Muscle layer of duodenum (tissue), 2 donors: ENCODE results near the gene DCTD.
A peak's percentile ranks its signal among the peaks of the same experiment; 100 is the strongest.

Source experiments
- H3K27ac ChIP-seq: one replicate; pipeline ENCODE4 v1.7.0; 2013; ENCODE audit warnings: mild to moderate bottlenecking, low read length
- H3K27me3 ChIP-seq: one replicate; pipeline ENCODE4 v1.7.0; 2013; ENCODE audit warnings: low read depth, mild to moderate bottlenecking, control low read depth, low read length
- H3K36me3 ChIP-seq, 2 donors: one replicate each; pipeline ENCODE4 v1.7.0; 2013; ENCODE audit warnings: low read length in 2 of 2, control low read depth in 1 of 2, mild to moderate bottlenecking in 1 of 2; ENCODE audit not compliant: insufficient read depth in 2 of 2, control insufficient read depth in 1 of 2
- H3K4me1 ChIP-seq, 2 donors: one replicate each; pipeline ENCODE4 v1.7.0; 2013; ENCODE audit warnings: low read length in 2 of 2, mild to moderate bottlenecking in 2 of 2, control low read depth in 1 of 2, moderate library complexity in 1 of 2; ENCODE audit not compliant: insufficient read depth in 2 of 2, control insufficient read depth in 1 of 2
- H3K4me3 ChIP-seq, 2 donors: one replicate each; pipeline ENCODE4 v1.7.0; 2013; ENCODE audit warnings: low read length in 2 of 2, low read depth in 1 of 2, mild to moderate bottlenecking in 1 of 2
- H3K9me3 ChIP-seq, 2 donors: one replicate each; pipeline ENCODE4 v1.7.0; 2013; ENCODE audit warnings: low read length in 2 of 2, control low read depth in 1 of 2, mild to moderate bottlenecking in 1 of 2; ENCODE audit not compliant: control insufficient read depth in 1 of 2
- donor health status: healthy.

The DCTD gene

DNA sequence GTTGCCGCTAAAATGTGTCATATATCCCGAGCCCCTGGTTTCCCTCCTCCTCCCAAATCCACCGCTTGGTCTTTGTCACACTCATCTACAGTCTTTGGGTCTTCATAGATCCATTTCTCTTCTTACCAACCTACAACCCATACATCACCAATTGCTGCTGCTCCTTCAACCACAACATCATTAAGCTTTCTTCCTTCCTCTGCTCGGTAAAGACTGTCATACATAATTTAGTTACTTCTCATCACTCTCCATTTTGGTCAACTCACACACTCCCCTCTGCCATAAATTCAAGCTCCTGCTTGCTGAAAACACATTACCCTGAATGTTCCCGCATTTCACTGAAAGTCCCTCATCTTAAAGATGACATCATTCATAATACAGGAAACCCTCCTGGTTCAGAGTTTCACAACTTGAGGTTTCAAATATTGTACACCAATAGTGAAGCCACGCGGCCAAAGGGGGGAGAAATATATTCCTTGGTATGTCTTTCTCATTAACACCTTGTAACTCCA, 1.7 kb upstream of the DCTD start:
- no peak overlapping the region for H3K27ac ChIP-seq
- no peaks in the 10 kb centered on the region for H3K27me3 ChIP-seq
- no peak overlapping the region for H3K4me3 ChIP-seq
- H3K9me3 ChIP-seq = no peaks in the 10 kb centered on the region
- peaks cover 11 to 12% of the 10 kb centered on the region in 2 donors for H3K36me3 ChIP-seq
- peaks cover 13 to 18% of the 10 kb centered on the region in 2 donors for H3K4me1 ChIP-seq

- Histone ChIP-seq H3K27ac (peak overlapping the region; percentile 89), H3K9me3 (no peaks in the 10 kb centered on the region), H3K27me3 (no peaks in the 10 kb centered on the region), H3K36me3 (peaks cover 11 to 14% of the 10 kb centered on the region in 2 donors), H3K4me3 (peak overlapping the region; percentile 72 to 78), H3K4me1 (peaks cover 13 to 14% of the 10 kb centered on the region in 2 donors)
Observed at GRCh38 chr4:182918044-182918607, 940 bp upstream of the DCTD start.

GRCh38 chr4:182916483-182917181, 554 bp downstream of the DCTD start:
- Histone ChIP-seq H3K27me3 (no peaks in the 10 kb centered on the region), H3K9me3 (no peaks in the 10 kb centered on the region), H3K4me1 (peaks cover 7 to 11% of the 10 kb centered on the region in 2 donors), H3K27ac (peak overlapping the region; percentile 88), H3K4me3 (peak overlapping the region; percentile 67 to 78), H3K36me3 (peaks cover 17 to 28% of the 10 kb centered on the region in 2 donors)

DNA sequence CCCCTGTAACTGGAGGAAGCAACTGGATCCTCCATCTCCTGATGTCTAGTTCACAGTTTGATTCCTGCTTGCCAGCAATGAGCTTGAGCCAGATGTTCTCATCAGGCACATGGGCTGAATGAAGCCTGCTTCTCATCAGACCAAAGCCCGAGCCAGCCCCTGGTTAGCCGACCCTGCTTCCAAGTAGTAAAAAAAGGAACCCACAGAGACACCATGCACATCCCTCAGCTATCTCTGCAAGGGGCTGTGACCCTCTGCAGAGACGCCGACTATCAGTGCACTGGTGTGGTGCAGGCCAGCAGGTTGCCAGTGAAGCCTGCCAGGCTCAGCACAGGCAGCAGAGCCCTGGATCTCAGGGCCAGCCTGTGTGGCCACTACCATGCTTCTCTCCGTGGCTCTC, 2.8 kb downstream of the DCTD start:
- Histone ChIP-seq H3K27me3 (no peaks in the 10 kb centered on the region), H3K9me3 (no peaks in the 10 kb centered on the region), H3K36me3 (peaks cover 33 to 38% of the 10 kb centered on the region in 2 donors), H3K4me1 (peaks cover 7 to 11% of the 10 kb centered on the region in 2 donors), H3K27ac (no peak overlapping the region), H3K4me3 (no peak overlapping the region)

- Histone ChIP-seq H3K27ac (no peak overlapping the region), H3K4me3 (no peak overlapping the region), H3K9me3 (no peaks in the 10 kb centered on the region), H3K36me3 (peaks cover 36 to 38% of the 10 kb centered on the region in 2 donors), H3K4me1 (peaks cover 7 to 11% of the 10 kb centered on the region in 2 donors), H3K27me3 (no peaks in the 10 kb centered on the region)
Observed at GRCh38 chr4:182913621-182914020, 3.6 kb downstream of the DCTD start.

DNA sequence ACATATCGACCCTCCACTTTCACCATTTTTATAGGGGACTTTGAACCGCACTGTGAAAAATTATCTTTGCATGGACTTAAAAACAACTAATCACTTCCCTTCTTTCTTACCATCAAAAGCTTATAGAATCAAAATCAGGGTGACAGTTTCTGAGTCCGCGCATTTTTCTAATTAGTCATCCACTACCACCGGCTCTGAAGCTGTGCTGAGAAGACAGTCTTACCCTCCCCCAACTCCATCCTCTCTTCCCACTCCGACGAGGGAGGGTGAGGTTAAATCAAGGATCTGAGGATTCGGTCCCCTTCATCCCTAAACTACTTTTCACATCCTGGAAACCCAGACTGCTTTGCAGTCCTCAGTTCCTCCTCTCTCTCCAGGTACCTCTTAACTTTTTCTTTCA, 4.2 kb downstream of the DCTD start:
- H3K4me3 ChIP-seq = no peak overlapping the region
- peaks cover 7 to 8% of the 10 kb centered on the region in 2 donors for H3K4me1 ChIP-seq
- H3K27me3 ChIP-seq = no peaks in the 10 kb centered on the region
- no peak overlapping the region for H3K27ac ChIP-seq
- H3K36me3 ChIP-seq = peaks cover 36 to 39% of the 10 kb centered on the region in 2 donors
- H3K9me3 ChIP-seq = no peaks in the 10 kb centered on the region

DNA sequence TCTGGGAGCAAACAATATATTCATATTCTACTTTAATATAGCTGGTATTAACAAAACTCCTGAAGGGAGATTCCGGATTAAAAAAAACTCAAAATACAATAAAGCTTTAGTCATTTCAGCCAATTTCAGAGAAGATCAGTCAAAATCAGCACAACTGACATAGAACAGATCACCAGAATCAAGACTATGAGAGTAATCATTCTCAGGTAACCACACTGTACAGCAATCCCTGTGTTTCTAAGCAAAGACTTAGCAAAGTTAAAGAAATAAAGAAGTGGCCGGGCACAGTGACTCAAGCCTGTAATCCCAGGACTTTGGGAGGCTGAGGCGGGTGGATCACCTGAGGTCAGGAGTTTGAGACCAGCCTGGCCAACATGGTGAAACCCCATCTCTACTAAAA, 9.1 kb downstream of the DCTD start:
- H3K27me3 ChIP-seq = no peaks in the 10 kb centered on the region
- no peaks in the 10 kb centered on the region for H3K4me1 ChIP-seq
- H3K4me3 ChIP-seq = no peak overlapping the region
- H3K36me3 ChIP-seq = peaks cover 42 to 44% of the 10 kb centered on the region in 2 donors
- no peaks in the 10 kb centered on the region for H3K9me3 ChIP-seq
- no peak overlapping the region for H3K27ac ChIP-seq

DNA sequence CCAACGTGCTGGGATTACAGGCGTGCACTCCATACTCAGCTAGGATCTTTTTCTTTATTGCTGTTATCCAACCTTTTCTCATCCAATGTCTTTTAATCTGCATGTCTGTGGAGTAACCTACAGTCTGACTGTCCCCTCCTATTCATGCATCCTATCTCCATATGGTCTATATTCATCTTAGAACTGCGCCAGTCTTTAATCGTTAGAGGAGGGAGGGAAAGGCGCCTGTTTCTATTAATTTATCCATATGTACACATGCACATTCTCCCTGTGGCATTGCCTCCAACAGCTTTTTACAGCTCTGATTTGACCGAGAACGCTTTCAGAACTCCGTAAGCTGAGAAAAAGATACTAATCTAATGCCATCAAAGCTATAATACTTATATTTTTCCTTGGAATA, 9.8 kb downstream of the DCTD start:
- Histone ChIP-seq H3K36me3 (peaks cover 41 to 44% of the 10 kb centered on the region in 2 donors), H3K27ac (no peak overlapping the region), H3K4me3 (no peak overlapping the region), H3K27me3 (no peaks in the 10 kb centered on the region), H3K4me1 (no peaks in the 10 kb centered on the region), H3K9me3 (no peaks in the 10 kb centered on the region)

DNA sequence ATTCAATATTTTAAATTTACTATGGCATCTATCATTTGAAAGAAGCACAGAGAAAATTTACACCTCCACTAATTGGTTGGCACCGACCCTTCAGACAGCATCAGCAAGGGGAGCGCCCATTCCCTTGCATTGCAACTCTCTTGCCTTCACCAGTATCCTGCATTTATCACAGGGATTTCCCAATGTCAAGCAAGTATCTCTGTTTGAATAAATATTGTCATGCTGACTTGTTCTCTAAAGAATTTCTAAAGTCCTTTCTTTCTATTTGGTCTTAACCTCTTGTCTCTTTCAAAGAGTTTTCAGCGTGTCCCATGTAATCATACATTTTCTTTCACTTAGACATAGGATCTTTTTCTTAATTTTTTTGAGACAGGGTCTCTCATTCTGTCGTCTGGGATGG, 10.4 kb downstream of the DCTD start:
- no peaks in the 10 kb centered on the region for H3K4me1 ChIP-seq
- H3K27ac ChIP-seq = no peak overlapping the region
- H3K9me3 ChIP-seq = no peaks in the 10 kb centered on the region
- no peak overlapping the region for H3K4me3 ChIP-seq
- peaks cover 36 to 44% of the 10 kb centered on the region in 2 donors for H3K36me3 ChIP-seq
- no peaks in the 10 kb centered on the region for H3K27me3 ChIP-seq

GRCh38 chr4:182905038-182905437, 12.1 kb downstream of the DCTD start:
- Histone ChIP-seq H3K4me1 (no peaks in the 10 kb centered on the region), H3K27me3 (no peaks in the 10 kb centered on the region), H3K4me3 (no peak overlapping the region), H3K36me3 (peaks cover 36 to 41% of the 10 kb centered on the region in 2 donors), H3K27ac (no peak overlapping the region), H3K9me3 (no peaks in the 10 kb centered on the region)

DNA sequence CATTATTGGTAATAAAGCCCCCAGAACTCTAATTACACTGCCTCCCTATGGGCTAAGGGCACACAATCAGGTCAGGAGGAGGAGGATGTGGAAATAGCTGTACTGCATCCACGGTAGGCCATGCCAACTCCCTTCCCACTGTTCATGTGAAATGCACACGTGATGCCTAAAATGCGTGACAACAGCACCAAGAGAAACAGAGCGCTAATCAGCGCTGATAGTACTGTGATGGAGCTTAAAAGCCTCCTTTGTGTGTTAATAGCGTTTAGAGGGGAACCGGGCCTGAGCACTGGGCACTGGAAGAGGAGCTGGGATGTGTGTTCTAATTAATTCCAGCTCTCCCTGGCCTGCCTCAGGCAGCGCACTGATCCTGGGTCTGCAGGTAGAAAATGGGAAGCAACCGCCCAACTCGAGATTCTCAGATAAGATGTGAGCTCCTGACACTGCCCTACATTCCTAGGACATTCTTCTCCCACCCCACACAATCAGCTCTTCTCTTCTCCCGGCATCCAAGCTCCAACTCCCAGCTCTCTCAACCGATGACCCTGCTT, 12.9 kb downstream of the DCTD start:
- no peaks in the 10 kb centered on the region for H3K9me3 ChIP-seq
- peaks cover 34 to 42% of the 10 kb centered on the region in 2 donors for H3K36me3 ChIP-seq
- H3K4me1 ChIP-seq = no peaks in the 10 kb centered on the region
- no peak overlapping the region for H3K27ac ChIP-seq
- H3K4me3 ChIP-seq = no peak overlapping the region
- H3K27me3 ChIP-seq = no peaks in the 10 kb centered on the region
